ENCODE results near the gene DNAH5. TPM values are rescaled to one million over a fixed set of nuclear protein-coding genes. Genes with fewer than 3 reads are reported as not detected.

Gene DNAH5
- total RNA-seq, 4 donors from 2014 or later: 0.19 to 0.91 (median 0.22) TPM; not detected in 1

GRCh38 chr5:13860146-13860545 is 84.3 kb downstream of the DNAH5 start:
- WGBS, 2 donors: 69 to 72% methylated on average over 4 of the region's 4 CpGs
- H3K4me3 ChIP-seq: no peak overlapping the region

GRCh38 chr5:13859270-13860065 is 85.0 kb downstream of the DNAH5 start:
- intact Hi-C loops (cut with DNase I): no loop called here
- WGBS, 2 donors: 68 to 81% methylated on average over 4 to 5 of the region's 5 CpGs
- Histone ChIP-seq H3K4me3 (no peak overlapping the region), H3K27ac (no peak overlapping the region), H3K9me3 (no peaks in the 10 kb centered on the region), H3K4me1 (no peaks in the 10 kb centered on the region), H3K27me3 (no peaks in the 10 kb centered on the region), H3K36me3 (no peaks in the 10 kb centered on the region)
- DNase-seq: no peak
- TF ChIP-seq POLR2A (IDR thresholded peaks at IDR 0.05) (no peak), CTCF (IDR thresholded peaks at IDR 0.05) (no peak)

More at GRCh38 chr5:13860146-13860545, 84.3 kb downstream of the DNAH5 start:
- Histone ChIP-seq H3K36me3 (no peaks in the 10 kb centered on the region), H3K4me1 (no peaks in the 10 kb centered on the region), H3K9me3 (no peaks in the 10 kb centered on the region), H3K27ac (no peak overlapping the region), H3K27me3 (no peaks in the 10 kb centered on the region)
- intact Hi-C loops (cut with DNase I): no loop called here
- TF ChIP-seq CTCF (IDR thresholded peaks at IDR 0.05) (no peak), POLR2A (IDR thresholded peaks at IDR 0.05) (no peak)
- DNase-seq: no peak

DNA sequence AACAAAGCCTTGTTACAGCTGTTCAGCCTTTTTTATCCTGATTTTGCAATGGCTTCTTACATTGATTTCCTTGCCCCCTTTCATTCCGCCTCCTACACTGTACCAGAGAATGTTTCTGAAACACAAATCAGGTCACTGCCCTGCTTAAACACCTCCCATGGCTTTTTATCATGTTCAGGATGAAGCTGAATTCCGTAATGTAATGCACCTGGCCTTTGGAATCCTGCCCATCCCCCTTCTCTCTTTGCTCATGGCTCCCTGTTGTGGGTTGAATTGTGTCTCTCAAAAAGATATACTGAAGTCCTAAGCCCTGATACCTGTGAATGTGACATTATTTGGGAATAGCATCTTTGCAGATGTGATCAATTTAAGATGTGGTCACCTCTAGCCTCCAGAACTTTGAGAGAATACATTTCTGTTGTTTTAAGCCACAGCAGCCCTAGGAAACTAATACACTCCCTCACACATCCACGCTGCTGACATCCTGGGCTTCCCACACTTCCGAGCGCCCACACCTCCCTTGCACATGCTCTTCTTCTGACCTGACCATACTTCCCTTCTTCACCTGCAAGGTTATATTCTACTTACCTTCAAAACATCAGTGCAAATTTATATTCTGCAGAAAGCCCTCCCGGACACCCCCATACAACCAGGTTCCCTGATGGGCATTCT is 101.2 kb downstream of the DNAH5 start:
- WGBS, 2 donors: 71 to 77% methylated on average over 6 of the region's 6 CpGs
- no peaks in the 10 kb centered on the region for H3K4me1 ChIP-seq
- no peak overlapping the region for H3K27ac ChIP-seq
- no peaks in the 10 kb centered on the region for H3K9me3 ChIP-seq
- no peak overlapping the region for H3K4me3 ChIP-seq
- TF ChIP-seq POLR2A (IDR thresholded peaks at IDR 0.05) (no peak), CTCF (IDR thresholded peaks at IDR 0.05) (no peak)
- DNase-seq: no peak
- no peaks in the 10 kb centered on the region for H3K36me3 ChIP-seq
- intact Hi-C loops (cut with DNase I): no loop called here
- no peaks in the 10 kb centered on the region for H3K27me3 ChIP-seq

DNA sequence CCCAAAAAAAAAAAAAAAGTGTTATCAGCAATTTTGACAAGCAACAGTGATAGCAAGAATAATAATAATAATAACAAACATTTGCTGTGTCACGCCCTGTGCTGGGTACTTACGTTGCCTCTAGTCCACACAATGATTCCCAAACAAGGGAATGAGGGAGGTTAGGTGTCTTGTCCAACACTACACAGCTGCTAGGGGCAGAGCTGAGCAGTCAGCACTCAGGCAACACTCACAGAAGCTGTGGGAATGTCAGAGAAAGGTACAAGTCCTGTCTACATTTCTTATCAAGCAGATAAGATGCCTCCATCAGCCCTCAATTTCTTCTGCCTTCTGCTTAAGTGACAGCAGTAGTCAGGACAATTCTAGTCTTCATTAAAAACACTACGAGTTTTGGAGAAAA is 111.0 kb downstream of the DNAH5 start:
- no peak for TF ChIP-seq CTCF (IDR thresholded peaks at IDR 0.05)
- no peak for TF ChIP-seq POLR2A (IDR thresholded peaks at IDR 0.05)
- H3K4me1 ChIP-seq: no peaks in the 10 kb centered on the region
- intact Hi-C loops (cut with DNase I): no loop called here
- H3K27ac ChIP-seq: no peak overlapping the region
- WGBS, 2 donors: 19 to 59% methylated on average over 3 of the region's 3 CpGs
- H3K27me3 ChIP-seq: no peaks in the 10 kb centered on the region
- DNase-seq: no peak
- no peaks in the 10 kb centered on the region for H3K36me3 ChIP-seq
- H3K4me3 ChIP-seq: no peak overlapping the region
- no peaks in the 10 kb centered on the region for H3K9me3 ChIP-seq

GRCh38 chr5:13831351-13831750 is 113.1 kb downstream of the DNAH5 start:
- intact Hi-C loops (cut with DNase I): no loop called here
- Histone ChIP-seq H3K4me3 (no peak overlapping the region), H3K27me3 (no peaks in the 10 kb centered on the region), H3K27ac (no peak overlapping the region), H3K36me3 (no peaks in the 10 kb centered on the region), H3K4me1 (no peaks in the 10 kb centered on the region), H3K9me3 (peaks cover 0 to 5% (median 0%) of the 10 kb centered on the region in 3 donors)
- TF ChIP-seq CTCF (IDR thresholded peaks at IDR 0.05): no peak
- no peak for TF ChIP-seq POLR2A (IDR thresholded peaks at IDR 0.05)
- DNase-seq: no peak
- 24 to 26% methylated on average over 3 of the region's 3 CpGs for WGBS, 2 donors

Measured in esophagus squamous epithelium (tissue), 5 donors.